Measurements from ENCODE around the gene KLF17.

The KLF17 gene

GRCh38 chr1:44076066-44076465, 42.6 kb upstream of the KLF17 start:
- no peak overlapping the region for H3K27ac ChIP-seq (ENCODE audit: low read depth, low read length)
- no peaks in the 10 kb centered on the region for H3K36me3 ChIP-seq (ENCODE audit: control insufficient read depth, insufficient read depth, low read length)
- no peak overlapping the region for H3K9ac ChIP-seq (ENCODE audit: low read length)
- H3K23ac ChIP-seq (ENCODE audit: low read length) = no peak overlapping the region
- H3K4ac ChIP-seq (ENCODE audit: low read depth, low read length) = no peak overlapping the region
- H2BK5ac ChIP-seq (ENCODE audit: low read length) = no peak overlapping the region
- H3K4me1 ChIP-seq (ENCODE audit: control insufficient read depth, low read depth, low read length) = no peaks in the 10 kb centered on the region
- H4K5ac ChIP-seq (ENCODE audit: low read length) = no peak overlapping the region
- no peak overlapping the region for H4K8ac ChIP-seq (ENCODE audit: low read depth, low read length)
- H3K79me2 ChIP-seq (ENCODE audit: control insufficient read depth, insufficient read depth, low read length) = no peaks in the 10 kb centered on the region
- no peak overlapping the region for H3K4me3 ChIP-seq (ENCODE audit: low read length)
- H3K79me1 ChIP-seq (ENCODE audit: low read length) = no peaks in the 10 kb centered on the region
- H2AK5ac ChIP-seq (ENCODE audit: low read length) = no peak overlapping the region
- H3K18ac ChIP-seq (ENCODE audit: low read length) = no peak overlapping the region
- no peak overlapping the region for H3K4me2 ChIP-seq (ENCODE audit: low read length)
- no peak overlapping the region for H2BK120ac ChIP-seq (ENCODE audit: low read depth, low read length)
- H3K27me3 ChIP-seq (ENCODE audit: insufficient read depth, low read length, poor library complexity) = no peaks in the 10 kb centered on the region
- H2BK15ac ChIP-seq (replicated peaks; ENCODE audit: low read depth) = no peak overlapping the region
- no CpG with 5 or more reads among the region's 1 CpG for WGBS (ENCODE audit: extremely low coverage, insufficient coverage, low lambda C conversion rate)
- no peak for DNase-seq
- no peak overlapping the region for H3K56ac ChIP-seq (ENCODE audit: low read length)

- no peak overlapping the region for H3K23ac ChIP-seq (ENCODE audit: low read length)
These were observed 41.2 kb upstream of the KLF17 start for GRCh38 chr1:44077421-44077820.

GRCh38 chr1:44078104-44078503, 40.5 kb upstream of the KLF17 start:
- H3K4me2 ChIP-seq (ENCODE audit: low read length) = no peak overlapping the region
- no peaks in the 10 kb centered on the region for H3K27me3 ChIP-seq (ENCODE audit: insufficient read depth, low read length, poor library complexity)

More at GRCh38 chr1:44077421-44077820, 41.2 kb upstream of the KLF17 start:
- H4K5ac ChIP-seq (ENCODE audit: low read length) = no peak overlapping the region
- no peak overlapping the region for H2AK5ac ChIP-seq (ENCODE audit: low read length)
- H4K8ac ChIP-seq (ENCODE audit: low read depth, low read length) = no peak overlapping the region
- H3K79me1 ChIP-seq (ENCODE audit: low read length) = no peaks in the 10 kb centered on the region
- H3K27me3 ChIP-seq (ENCODE audit: insufficient read depth, low read length, poor library complexity) = no peaks in the 10 kb centered on the region
- no CpG with 5 or more reads among the region's 5 CpGs for WGBS (ENCODE audit: extremely low coverage, insufficient coverage, low lambda C conversion rate)
- no peaks in the 10 kb centered on the region for H3K79me2 ChIP-seq (ENCODE audit: control insufficient read depth, insufficient read depth, low read length)
- H2BK120ac ChIP-seq (ENCODE audit: low read depth, low read length) = no peak overlapping the region
- no peak overlapping the region for H3K27ac ChIP-seq (ENCODE audit: low read depth, low read length)
- H3K36me3 ChIP-seq (ENCODE audit: control insufficient read depth, insufficient read depth, low read length) = no peaks in the 10 kb centered on the region
- no peak overlapping the region for H3K56ac ChIP-seq (ENCODE audit: low read length)
- no peak overlapping the region for H3K9ac ChIP-seq (ENCODE audit: low read length)
- H2BK15ac ChIP-seq (replicated peaks; ENCODE audit: low read depth) = no peak overlapping the region
- H3K4me3 ChIP-seq (ENCODE audit: low read length) = no peak overlapping the region
- H3K18ac ChIP-seq (ENCODE audit: low read length) = no peak overlapping the region
- DNase-seq = no peak
- no peak overlapping the region for H3K4ac ChIP-seq (ENCODE audit: low read depth, low read length)
- no peak overlapping the region for H3K4me2 ChIP-seq (ENCODE audit: low read length)
- H2BK5ac ChIP-seq (ENCODE audit: low read length) = no peak overlapping the region
- no peaks in the 10 kb centered on the region for H3K4me1 ChIP-seq (ENCODE audit: control insufficient read depth, low read depth, low read length)

GRCh38 chr1:44079566-44079965, 39.1 kb upstream of the KLF17 start:
- Histone ChIP-seq H3K27me3 (ENCODE audit: insufficient read depth, low read length, poor library complexity) (no peaks in the 10 kb centered on the region), H2AK5ac (ENCODE audit: low read length) (no peak overlapping the region), H3K27ac (ENCODE audit: low read depth, low read length) (no peak overlapping the region), H4K8ac (ENCODE audit: low read depth, low read length) (no peak overlapping the region), H2BK120ac (ENCODE audit: low read depth, low read length) (no peak overlapping the region), H3K4ac (ENCODE audit: low read depth, low read length) (no peak overlapping the region), H2BK15ac (replicated peaks; ENCODE audit: low read depth) (no peak overlapping the region), H3K4me3 (ENCODE audit: low read length) (no peak overlapping the region), H3K4me1 (ENCODE audit: control insufficient read depth, low read depth, low read length) (no peaks in the 10 kb centered on the region), H4K5ac (ENCODE audit: low read length) (no peak overlapping the region), H2BK5ac (ENCODE audit: low read length) (no peak overlapping the region), H3K23ac (ENCODE audit: low read length) (no peak overlapping the region), H3K56ac (ENCODE audit: low read length) (no peak overlapping the region), H3K18ac (ENCODE audit: low read length) (no peak overlapping the region), H3K79me2 (ENCODE audit: control insufficient read depth, insufficient read depth, low read length) (no peaks in the 10 kb centered on the region), H3K4me2 (ENCODE audit: low read length) (no peak overlapping the region), H3K9ac (ENCODE audit: low read length) (no peak overlapping the region), H3K36me3 (ENCODE audit: control insufficient read depth, insufficient read depth, low read length) (no peaks in the 10 kb centered on the region), H3K79me1 (ENCODE audit: low read length) (no peaks in the 10 kb centered on the region)
- no peak for DNase-seq
- WGBS (ENCODE audit: extremely low coverage, insufficient coverage, low lambda C conversion rate) = no CpG with 5 or more reads among the region's 4 CpGs

More at GRCh38 chr1:44078104-44078503, 40.5 kb upstream of the KLF17 start:
- H3K79me2 ChIP-seq (ENCODE audit: control insufficient read depth, insufficient read depth, low read length) = no peaks in the 10 kb centered on the region
- no peak overlapping the region for H2BK120ac ChIP-seq (ENCODE audit: low read depth, low read length)
- no peaks in the 10 kb centered on the region for H3K79me1 ChIP-seq (ENCODE audit: low read length)
- H3K4me3 ChIP-seq (ENCODE audit: low read length) = no peak overlapping the region
- no peak overlapping the region for H3K23ac ChIP-seq (ENCODE audit: low read length)
- H4K8ac ChIP-seq (ENCODE audit: low read depth, low read length) = no peak overlapping the region
- H3K4ac ChIP-seq (ENCODE audit: low read depth, low read length) = no peak overlapping the region
- no peak overlapping the region for H2AK5ac ChIP-seq (ENCODE audit: low read length)
- no peaks in the 10 kb centered on the region for H3K4me1 ChIP-seq (ENCODE audit: control insufficient read depth, low read depth, low read length)
- no peaks in the 10 kb centered on the region for H3K36me3 ChIP-seq (ENCODE audit: control insufficient read depth, insufficient read depth, low read length)
- no peak overlapping the region for H2BK15ac ChIP-seq (replicated peaks; ENCODE audit: low read depth)
- no peak overlapping the region for H4K5ac ChIP-seq (ENCODE audit: low read length)
- no peak overlapping the region for H3K56ac ChIP-seq (ENCODE audit: low read length)
- H3K27ac ChIP-seq (ENCODE audit: low read depth, low read length) = no peak overlapping the region
- no peak overlapping the region for H3K9ac ChIP-seq (ENCODE audit: low read length)
- no peak overlapping the region for H2BK5ac ChIP-seq (ENCODE audit: low read length)
- WGBS (ENCODE audit: extremely low coverage, insufficient coverage, low lambda C conversion rate) = no CpG with 5 or more reads among the region's 2 CpGs
- no peak overlapping the region for H3K18ac ChIP-seq (ENCODE audit: low read length)
- no peak for DNase-seq

- Histone ChIP-seq H2BK15ac (replicated peaks; ENCODE audit: low read depth) (no peak overlapping the region), H2BK120ac (ENCODE audit: low read depth, low read length) (no peak overlapping the region), H3K23ac (ENCODE audit: low read length) (no peak overlapping the region), H3K4me1 (ENCODE audit: control insufficient read depth, low read depth, low read length) (no peaks in the 10 kb centered on the region), H3K27me3 (ENCODE audit: insufficient read depth, low read length, poor library complexity) (no peaks in the 10 kb centered on the region), H3K56ac (ENCODE audit: low read length) (no peak overlapping the region), H3K36me3 (ENCODE audit: control insufficient read depth, insufficient read depth, low read length) (no peaks in the 10 kb centered on the region), H3K79me1 (ENCODE audit: low read length) (no peaks in the 10 kb centered on the region), H2BK5ac (ENCODE audit: low read length) (no peak overlapping the region), H3K79me2 (ENCODE audit: control insufficient read depth, insufficient read depth, low read length) (no peaks in the 10 kb centered on the region), H2AK5ac (ENCODE audit: low read length) (no peak overlapping the region), H4K5ac (ENCODE audit: low read length) (no peak overlapping the region), H3K4me3 (ENCODE audit: low read length) (no peak overlapping the region), H3K9ac (ENCODE audit: low read length) (no peak overlapping the region), H3K18ac (ENCODE audit: low read length) (no peak overlapping the region), H4K8ac (ENCODE audit: low read depth, low read length) (no peak overlapping the region), H3K4ac (ENCODE audit: low read depth, low read length) (no peak overlapping the region), H3K4me2 (ENCODE audit: low read length) (no peak overlapping the region), H3K27ac (ENCODE audit: low read depth, low read length) (no peak overlapping the region)
- peak; percentile 74 for DNase-seq
- no CpG with 5 or more reads among the region's 3 CpGs for WGBS (ENCODE audit: extremely low coverage, insufficient coverage, low lambda C conversion rate)
These were observed 33.5 kb upstream of the KLF17 start for GRCh38 chr1:44084998-44085675.

All from mesendoderm (in vitro differentiated cells).